Measurements from ENCODE around the gene CISD2. TPM values are rescaled to one million over a fixed set of nuclear protein-coding genes. Genes with fewer than 3 reads are reported as not detected.
"Not testable (repeated sequence)": the region's sequence is repeated elsewhere in the genome, so short reads cannot be mapped to it uniquely, and the experiment has no call there.

The CISD2 gene
- total RNA-seq, 1 donor = 11.9 TPM

- Histone ChIP-seq H3K4me1 (ENCODE audit: insufficient read depth, low read length) (peaks cover 31% of the 10 kb centered on the region), H3K9me3 (ENCODE audit: low read depth, low read length) (no peaks in the 10 kb centered on the region), H3K27me3 (ENCODE audit: insufficient read depth, low read length) (no peaks in the 10 kb centered on the region), H3K4me3 (ENCODE audit: low read length) (peak overlapping the region; percentile 75)
These were observed 525 bp upstream of the CISD2 start for GRCh38 chr4:102868153-102868780.

DNA sequence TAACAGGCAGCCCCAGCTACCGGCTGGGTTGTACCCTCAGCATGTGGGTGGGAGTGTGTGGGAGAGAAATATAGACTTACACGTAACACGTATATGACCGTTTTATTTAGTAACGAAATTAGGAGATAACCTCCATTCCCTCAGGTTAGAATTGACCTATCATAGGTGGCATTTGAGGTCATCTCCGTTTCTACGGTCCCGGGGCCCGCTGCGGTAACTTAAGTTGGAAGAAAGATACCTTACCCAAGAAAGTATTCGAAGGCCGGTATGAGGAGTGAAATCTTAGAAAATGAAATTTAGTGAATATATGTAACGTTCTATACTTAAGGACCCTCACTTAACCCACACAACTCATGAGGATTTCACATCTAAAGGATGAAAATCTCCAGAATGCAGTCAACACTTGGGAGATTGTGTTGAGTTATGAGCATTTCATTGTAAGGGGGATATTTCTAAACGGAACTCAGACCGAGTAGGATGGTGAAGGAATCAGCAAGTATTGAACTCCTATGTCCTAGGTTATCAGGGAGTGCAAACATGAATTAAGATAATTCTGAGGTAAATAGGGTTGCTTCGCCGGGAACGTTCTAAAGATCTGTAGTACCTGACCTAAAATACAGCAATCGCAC lies 891 bp downstream of the CISD2 start:
- Histone ChIP-seq H3K27me3 (ENCODE audit: insufficient read depth, low read length) (no peaks in the 10 kb centered on the region), H3K9me3 (ENCODE audit: low read depth, low read length) (no peaks in the 10 kb centered on the region), H3K4me3 (ENCODE audit: low read length) (peak overlapping the region; percentile 75), H3K4me1 (ENCODE audit: insufficient read depth, low read length) (peaks cover 29% of the 10 kb centered on the region)

GRCh38 chr4:102871772-102872171 lies 3.0 kb downstream of the CISD2 start:
- Histone ChIP-seq H3K27me3 (ENCODE audit: insufficient read depth, low read length) (no peaks in the 10 kb centered on the region), H3K9me3 (ENCODE audit: low read depth, low read length) (no peaks in the 10 kb centered on the region), H3K4me1 (ENCODE audit: insufficient read depth, low read length) (peaks cover 26% of the 10 kb centered on the region), H3K4me3 (ENCODE audit: low read length) (no peak overlapping the region)

DNA sequence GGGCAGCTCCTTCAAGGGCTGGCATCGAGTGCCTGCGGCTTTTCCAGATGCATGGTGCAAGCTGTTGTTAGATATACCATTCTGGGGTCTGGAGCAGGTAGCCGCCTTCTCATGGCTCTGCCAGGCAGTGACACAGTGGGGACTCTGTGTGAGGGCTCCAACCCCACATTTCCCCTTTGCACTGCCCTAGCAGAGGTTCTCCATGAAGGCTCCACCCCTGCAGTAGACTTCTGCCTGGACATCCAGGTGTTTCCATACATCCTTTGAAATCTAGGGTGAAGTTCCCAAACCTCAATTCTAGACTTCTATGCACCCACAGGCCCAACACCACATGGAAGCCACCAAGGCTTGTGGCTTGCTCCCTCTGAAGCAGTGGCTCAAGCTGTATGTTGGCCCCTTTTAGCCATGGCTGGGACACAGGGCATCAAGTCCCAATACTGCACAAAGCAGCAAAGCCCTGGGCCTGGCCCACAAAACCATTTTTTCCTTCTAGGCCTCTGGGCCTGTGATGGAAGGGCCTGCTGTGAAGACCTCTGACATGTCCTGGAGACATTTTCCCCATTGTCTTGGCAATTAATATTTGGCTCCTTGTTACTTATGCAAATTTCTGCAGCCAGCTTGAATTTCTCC lies 8.8 kb downstream of the CISD2 start:
- not testable (repeated sequence) for H3K4me3 ChIP-seq (ENCODE audit: low read length); H3K9me3 ChIP-seq (ENCODE audit: low read depth, low read length); H3K27me3 ChIP-seq (ENCODE audit: insufficient read depth, low read length)
- H3K4me1 ChIP-seq (ENCODE audit: insufficient read depth, low read length) = peaks cover 11% of the 10 kb centered on the region

DNA sequence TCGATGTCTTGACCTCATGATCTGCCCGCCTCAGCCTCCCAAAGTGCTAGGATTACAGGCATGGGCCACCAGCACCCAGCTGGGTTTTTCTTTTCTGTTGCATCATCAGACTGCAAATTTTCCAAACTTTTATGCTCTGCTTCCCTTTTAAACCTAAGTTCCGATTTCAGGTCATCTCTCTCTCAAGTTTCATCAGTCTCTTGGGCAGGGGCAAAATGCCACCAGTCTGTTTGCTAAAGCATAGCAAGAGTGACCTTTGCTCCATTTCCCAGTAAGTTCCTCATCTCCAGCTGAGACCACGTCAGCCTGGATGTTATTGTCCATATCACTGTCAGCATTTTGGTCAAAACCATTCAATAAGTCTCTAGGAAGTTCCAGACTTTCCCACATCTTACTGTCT lies 9.6 kb downstream of the CISD2 start:
- peaks cover 11% of the 10 kb centered on the region for H3K4me1 ChIP-seq (ENCODE audit: insufficient read depth, low read length)
- H3K4me3 ChIP-seq (ENCODE audit: low read length); H3K9me3 ChIP-seq (ENCODE audit: low read depth, low read length); H3K27me3 ChIP-seq (ENCODE audit: insufficient read depth, low read length): not testable (repeated sequence)

- no peaks in the 10 kb centered on the region for H3K27me3 ChIP-seq (ENCODE audit: insufficient read depth, low read length)
- peaks cover 11% of the 10 kb centered on the region for H3K4me1 ChIP-seq (ENCODE audit: insufficient read depth, low read length)
- no peaks in the 10 kb centered on the region for H3K9me3 ChIP-seq (ENCODE audit: low read depth, low read length)
- no peak overlapping the region for H3K4me3 ChIP-seq (ENCODE audit: low read length)
These were observed 10.1 kb downstream of the CISD2 start for GRCh38 chr4:102878901-102879300.

GRCh38 chr4:102881343-102881742 lies 12.6 kb downstream of the CISD2 start:
- no peaks in the 10 kb centered on the region for H3K9me3 ChIP-seq (ENCODE audit: low read depth, low read length)
- no peaks in the 10 kb centered on the region for H3K27me3 ChIP-seq (ENCODE audit: insufficient read depth, low read length)
- H3K4me1 ChIP-seq (ENCODE audit: insufficient read depth, low read length) = peaks cover 11% of the 10 kb centered on the region
- H3K4me3 ChIP-seq (ENCODE audit: low read length) = no peak overlapping the region

DNA sequence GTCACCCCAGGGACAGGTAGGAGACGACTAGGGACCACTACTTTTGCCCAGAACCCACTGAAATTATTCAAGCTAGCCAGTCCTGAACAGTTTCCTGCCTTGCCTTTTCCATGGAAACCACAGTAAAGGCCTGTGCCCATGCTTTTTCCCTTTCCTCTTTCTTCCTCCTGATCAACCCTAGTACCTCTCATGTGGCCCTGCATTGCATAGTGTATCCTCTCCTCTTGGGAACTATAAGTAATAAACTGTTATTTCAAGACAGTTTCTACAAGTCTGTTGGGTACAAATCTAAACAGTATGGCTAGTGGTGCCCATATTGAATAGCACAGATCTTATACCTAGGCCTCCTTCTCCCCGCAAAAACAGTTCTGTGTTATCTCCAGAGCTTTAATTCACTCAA lies 14.5 kb downstream of the CISD2 start:
- Histone ChIP-seq H3K4me1 (ENCODE audit: insufficient read depth, low read length) (no peaks in the 10 kb centered on the region), H3K27me3 (ENCODE audit: insufficient read depth, low read length) (no peaks in the 10 kb centered on the region), H3K4me3 (ENCODE audit: low read length) (no peak overlapping the region), H3K9me3 (ENCODE audit: low read depth, low read length) (no peaks in the 10 kb centered on the region)

DNA sequence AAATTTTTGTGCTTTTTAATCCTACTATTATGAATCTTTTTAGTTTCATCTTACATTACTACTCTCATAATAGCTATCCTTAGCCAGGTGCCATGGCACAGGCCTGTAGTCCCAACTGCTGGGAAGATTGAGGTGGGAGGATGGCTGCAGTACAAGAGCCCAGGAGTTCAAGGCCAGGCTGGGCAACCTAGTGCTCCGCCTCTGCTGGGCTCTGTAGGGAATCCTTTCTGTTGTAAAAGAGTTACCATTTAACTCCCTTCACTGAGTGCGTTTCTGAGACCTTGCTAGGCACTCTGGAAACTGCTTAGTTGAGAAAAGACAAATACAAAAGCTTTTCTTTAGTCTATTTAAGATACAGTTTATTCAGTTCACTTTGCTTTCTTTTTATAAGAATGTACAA lies 19.8 kb downstream of the CISD2 start:
- H3K27me3 ChIP-seq (ENCODE audit: insufficient read depth, low read length); H3K9me3 ChIP-seq (ENCODE audit: low read depth, low read length); H3K4me3 ChIP-seq (ENCODE audit: low read length); H3K4me1 ChIP-seq (ENCODE audit: insufficient read depth, low read length): not testable (repeated sequence)

GRCh38 chr4:102889866-102890265 lies 21.1 kb downstream of the CISD2 start:
- not testable (repeated sequence) for H3K4me1 ChIP-seq (ENCODE audit: insufficient read depth, low read length); H3K4me3 ChIP-seq (ENCODE audit: low read length); H3K27me3 ChIP-seq (ENCODE audit: insufficient read depth, low read length); H3K9me3 ChIP-seq (ENCODE audit: low read depth, low read length)

GRCh38 chr4:102896547-102896946 lies 27.8 kb downstream of the CISD2 start:
- not testable (repeated sequence) for H3K9me3 ChIP-seq (ENCODE audit: low read depth, low read length); H3K4me3 ChIP-seq (ENCODE audit: low read length); H3K4me1 ChIP-seq (ENCODE audit: insufficient read depth, low read length); H3K27me3 ChIP-seq (ENCODE audit: insufficient read depth, low read length)

GRCh38 chr4:102897610-102898009 lies 28.8 kb downstream of the CISD2 start:
- H3K4me1 ChIP-seq (ENCODE audit: insufficient read depth, low read length); H3K4me3 ChIP-seq (ENCODE audit: low read length); H3K9me3 ChIP-seq (ENCODE audit: low read depth, low read length); H3K27me3 ChIP-seq (ENCODE audit: insufficient read depth, low read length): not testable (repeated sequence)

- H3K9me3 ChIP-seq (ENCODE audit: low read depth, low read length) = no peaks in the 10 kb centered on the region
- H3K4me1 ChIP-seq (ENCODE audit: insufficient read depth, low read length) = no peaks in the 10 kb centered on the region
- no peaks in the 10 kb centered on the region for H3K27me3 ChIP-seq (ENCODE audit: insufficient read depth, low read length)
- no peak overlapping the region for H3K4me3 ChIP-seq (ENCODE audit: low read length)
These were observed 33.0 kb downstream of the CISD2 start for GRCh38 chr4:102901804-102902203.

DNA sequence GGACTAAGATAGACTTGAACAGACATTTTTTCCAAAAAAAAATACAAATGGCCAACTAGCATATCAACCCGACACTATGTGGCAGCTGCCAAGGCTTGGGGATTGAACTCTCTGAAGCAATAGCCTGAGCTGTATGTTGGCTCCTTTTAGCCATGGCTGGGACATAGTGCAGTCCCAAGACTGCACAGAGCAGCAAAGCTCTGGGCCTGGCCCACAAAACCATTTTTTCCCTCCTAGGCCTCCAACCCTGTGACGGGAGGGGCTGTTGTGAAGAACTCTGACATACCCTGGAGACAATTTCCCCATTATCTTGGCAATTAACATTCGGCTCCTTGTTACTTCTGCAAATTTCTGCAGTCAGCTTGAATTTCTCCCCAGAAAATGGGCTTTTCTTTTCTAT lies 50.1 kb downstream of the CISD2 start:
- Histone ChIP-seq H3K4me3 (ENCODE audit: low read length) (no peak overlapping the region), H3K9me3 (ENCODE audit: low read depth, low read length) (no peaks in the 10 kb centered on the region), H3K27me3 (ENCODE audit: insufficient read depth, low read length) (no peaks in the 10 kb centered on the region), H3K4me1 (ENCODE audit: insufficient read depth, low read length) (no peaks in the 10 kb centered on the region)

- H3K4me3 ChIP-seq (ENCODE audit: low read length); H3K27me3 ChIP-seq (ENCODE audit: insufficient read depth, low read length); H3K9me3 ChIP-seq (ENCODE audit: low read depth, low read length); H3K4me1 ChIP-seq (ENCODE audit: insufficient read depth, low read length): not testable (repeated sequence)
These were observed 50.9 kb downstream of the CISD2 start for GRCh38 chr4:102919697-102920096.

DNA sequence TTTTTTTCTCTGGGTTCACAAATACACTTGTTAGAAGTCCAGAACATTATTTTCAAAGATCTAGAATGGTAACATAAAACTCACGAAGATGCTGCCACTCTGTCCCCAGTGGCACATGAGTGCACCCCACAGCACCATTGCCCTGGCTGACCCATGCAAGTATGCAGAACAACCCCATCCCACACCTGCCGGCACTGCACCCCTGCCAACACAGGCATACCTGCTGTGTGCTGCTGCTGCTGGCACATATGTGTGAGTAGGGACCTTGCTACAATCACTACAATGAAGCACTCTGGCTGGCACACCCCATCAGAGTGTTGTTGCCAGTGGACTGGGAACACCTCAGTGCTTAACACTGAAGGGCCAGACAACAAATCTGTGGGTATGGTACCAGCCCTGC lies 66.9 kb downstream of the CISD2 start:
- Histone ChIP-seq H3K4me3 (ENCODE audit: low read length) (no peak overlapping the region), H3K27me3 (ENCODE audit: insufficient read depth, low read length) (no peaks in the 10 kb centered on the region), H3K4me1 (ENCODE audit: insufficient read depth, low read length) (no peaks in the 10 kb centered on the region), H3K9me3 (ENCODE audit: low read depth, low read length) (no peaks in the 10 kb centered on the region)
